GM12891 (cell line): ENCODE data around the gene PCDHGC5.

Experiments
- POLR2A ChIP-seq: IDR thresholded peaks from 2 replicates; pipeline ENCODE4 v1.6.1; 2011; ENCODE audit warnings: low read depth, low read length, control low read depth
- POLR2AphosphoS5 ChIP-seq: IDR thresholded peaks from 2 replicates; pipeline ENCODE4 v1.6.1; 2011; ENCODE audit warnings: low read depth, low read length, control low read depth

DNA sequence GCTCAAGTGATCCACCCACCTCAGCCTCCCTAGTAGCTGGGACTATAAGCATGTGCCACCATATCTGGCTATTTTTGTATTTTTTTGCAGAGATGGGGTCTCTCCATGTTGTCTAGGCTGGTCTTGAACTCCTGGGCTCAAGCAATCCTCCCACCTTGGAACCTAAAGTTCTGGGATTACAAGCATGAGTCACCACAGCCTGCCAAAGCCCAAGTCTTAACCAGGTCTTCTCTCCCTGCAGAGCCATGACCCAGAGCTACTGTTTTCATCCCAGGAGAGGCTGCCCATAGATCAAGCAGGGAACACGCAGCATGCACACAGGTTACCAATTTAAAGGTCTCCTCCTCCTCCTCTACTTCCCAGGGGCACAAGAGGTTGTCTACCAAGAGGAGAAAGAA, 29.7 kb downstream of the PCDHGC5 start:
- TF ChIP-seq POLR2AphosphoS5 (no peak), POLR2A (no peak)
